ENCODE data around the gene MINDY1.

Gene MINDY1

DNA sequence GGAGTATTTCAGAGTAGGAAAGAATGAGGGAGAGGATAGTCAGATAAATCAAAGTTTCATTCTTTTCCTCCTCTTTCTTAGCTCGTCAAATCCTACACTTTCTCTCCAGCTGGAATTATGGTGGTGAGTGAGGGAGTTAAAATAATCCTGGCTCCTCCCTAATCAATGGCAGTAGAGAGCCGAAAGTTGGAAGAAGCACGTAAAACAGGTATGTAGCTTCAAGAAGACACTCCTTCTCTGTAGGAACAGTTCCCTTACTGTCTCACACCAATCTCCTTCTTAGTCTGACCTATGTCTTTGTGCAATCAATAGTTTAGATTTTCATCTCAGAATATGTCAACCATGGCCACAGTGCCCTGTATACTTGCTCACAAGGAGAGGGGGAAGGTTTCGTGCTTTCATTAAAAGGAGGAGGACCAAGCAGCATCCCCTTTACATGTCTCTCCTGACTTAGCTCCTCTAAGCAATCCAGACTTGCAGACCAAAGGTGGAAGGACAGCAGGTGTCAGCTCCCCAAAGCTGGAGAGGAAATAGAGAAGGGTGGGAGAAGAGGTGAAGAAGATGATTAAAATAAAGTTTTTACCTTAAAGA, 878 bp downstream of the MINDY1 start:
- TF ChIP-seq, protein P1, sequence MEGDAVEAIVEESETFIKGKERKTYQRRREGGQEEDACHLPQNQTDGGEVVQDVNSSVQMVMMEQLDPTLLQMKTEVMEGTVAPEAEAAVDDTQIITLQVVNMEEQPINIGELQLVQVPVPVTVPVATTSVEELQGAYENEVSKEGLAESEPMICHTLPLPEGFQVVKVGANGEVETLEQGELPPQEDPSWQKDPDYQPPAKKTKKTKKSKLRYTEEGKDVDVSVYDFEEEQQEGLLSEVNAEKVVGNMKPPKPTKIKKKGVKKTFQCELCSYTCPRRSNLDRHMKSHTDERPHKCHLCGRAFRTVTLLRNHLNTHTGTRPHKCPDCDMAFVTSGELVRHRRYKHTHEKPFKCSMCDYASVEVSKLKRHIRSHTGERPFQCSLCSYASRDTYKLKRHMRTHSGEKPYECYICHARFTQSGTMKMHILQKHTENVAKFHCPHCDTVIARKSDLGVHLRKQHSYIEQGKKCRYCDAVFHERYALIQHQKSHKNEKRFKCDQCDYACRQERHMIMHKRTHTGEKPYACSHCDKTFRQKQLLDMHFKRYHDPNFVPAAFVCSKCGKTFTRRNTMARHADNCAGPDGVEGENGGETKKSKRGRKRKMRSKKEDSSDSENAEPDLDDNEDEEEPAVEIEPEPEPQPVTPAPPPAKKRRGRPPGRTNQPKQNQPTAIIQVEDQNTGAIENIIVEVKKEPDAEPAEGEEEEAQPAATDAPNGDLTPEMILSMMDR (IDR thresholded peaks at IDR 0.05; ENCODE audit: unreplicated experiment in 3 of 3): no peak
- Mint-ChIP-seq H3K4me1 (peaks cover 51% of the 10 kb centered on the region), H3K27me3 (ENCODE audit: low read depth) (no peaks in the 10 kb centered on the region), H3K9me3 (no peaks in the 10 kb centered on the region), H3K27ac (peak overlapping the region; percentile 94 to 99 (median 98)), H3K4me3 (peak overlapping the region; percentile 93 to 96 (median 96)), H3K36me3 (ENCODE audit: low read depth) (peaks cover 15% of the 10 kb centered on the region)

- peaks cover 36% of the 10 kb centered on the region for H3K4me1 Mint-ChIP-seq
- TF ChIP-seq, protein P1 (IDR thresholded peaks at IDR 0.05; ENCODE audit: unreplicated experiment in 3 of 3): no peak
- H3K36me3 Mint-ChIP-seq (ENCODE audit: low read depth): peaks cover 30% of the 10 kb centered on the region
- no peaks in the 10 kb centered on the region for H3K27me3 Mint-ChIP-seq (ENCODE audit: low read depth)
- H3K27ac Mint-ChIP-seq: peak overlapping the region in 2 of 3 experiments; percentile 52 to 94
- no peaks in the 10 kb centered on the region for H3K9me3 Mint-ChIP-seq
- peak overlapping the region; percentile 53 to 59 (median 57) for H3K4me3 Mint-ChIP-seq
These were observed 3.5 kb downstream of the MINDY1 start for GRCh38 chr1:151003180-151003579.

DNA sequence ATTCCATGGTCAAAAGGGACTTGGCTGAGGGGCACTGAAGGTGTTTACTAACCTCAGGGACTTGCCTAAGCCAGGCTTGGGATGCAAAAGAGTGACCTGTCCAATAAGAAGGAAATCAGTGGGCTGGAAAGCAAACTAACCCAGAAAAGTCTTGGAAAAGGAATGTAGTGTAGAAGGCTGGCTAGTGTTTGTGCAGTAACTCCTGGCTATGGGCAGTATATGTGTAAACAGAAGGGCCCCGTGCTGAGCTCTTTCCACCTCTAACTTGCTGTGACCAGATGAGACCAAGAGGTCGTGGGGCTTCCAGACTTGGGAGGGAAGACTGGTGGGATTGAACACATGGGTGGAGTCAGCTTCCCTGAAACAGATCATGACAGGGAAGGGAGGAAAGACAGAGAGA, 4.1 kb downstream of the MINDY1 start:
- TF ChIP-seq, protein P1 (IDR thresholded peaks at IDR 0.05; ENCODE audit: unreplicated experiment in 3 of 3): no peak

DNA sequence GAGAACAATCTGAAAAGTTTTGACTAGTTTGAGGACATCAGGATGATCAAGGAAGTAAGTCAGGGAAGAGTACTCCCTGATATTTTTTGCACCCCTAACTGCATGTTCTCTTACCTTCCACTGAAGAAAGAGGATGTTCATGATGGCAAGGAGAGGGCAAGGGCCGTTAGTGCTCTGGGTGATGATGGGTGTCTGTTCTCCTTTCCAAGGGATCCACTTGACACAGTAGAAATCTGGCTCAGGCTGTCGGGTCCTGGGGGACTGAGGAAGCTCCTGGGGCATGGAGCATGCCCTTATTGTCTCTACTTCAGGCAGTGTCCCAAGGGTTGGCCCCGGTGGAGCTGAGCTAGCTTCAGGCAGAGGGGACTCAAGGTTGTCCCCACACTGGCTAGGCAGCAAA, 4.7 kb downstream of the MINDY1 start:
- H3K36me3 Mint-ChIP-seq (ENCODE audit: low read depth): peaks cover 34% of the 10 kb centered on the region
- peak overlapping the region in 1 of 3 experiments; percentile 16 for H3K4me3 Mint-ChIP-seq
- H3K27ac Mint-ChIP-seq: no peak overlapping the region
- no peaks in the 10 kb centered on the region for H3K27me3 Mint-ChIP-seq (ENCODE audit: low read depth)
- TF ChIP-seq, protein P1 (IDR thresholded peaks at IDR 0.05; ENCODE audit: unreplicated experiment in 3 of 3): no peak
- H3K4me1 Mint-ChIP-seq: peaks cover 25% of the 10 kb centered on the region
- no peaks in the 10 kb centered on the region for H3K9me3 Mint-ChIP-seq

More for the DNA sequence above, 4.1 kb downstream of the MINDY1 start:
- H3K4me1 Mint-ChIP-seq: peaks cover 30% of the 10 kb centered on the region
- peak overlapping the region; percentile 52 to 94 (median 72) for H3K27ac Mint-ChIP-seq
- H3K4me3 Mint-ChIP-seq: peak overlapping the region; percentile 53 to 59 (median 57)
- H3K36me3 Mint-ChIP-seq (ENCODE audit: low read depth): peaks cover 32% of the 10 kb centered on the region
- H3K9me3 Mint-ChIP-seq: no peaks in the 10 kb centered on the region
- H3K27me3 Mint-ChIP-seq (ENCODE audit: low read depth): no peaks in the 10 kb centered on the region

DNA sequence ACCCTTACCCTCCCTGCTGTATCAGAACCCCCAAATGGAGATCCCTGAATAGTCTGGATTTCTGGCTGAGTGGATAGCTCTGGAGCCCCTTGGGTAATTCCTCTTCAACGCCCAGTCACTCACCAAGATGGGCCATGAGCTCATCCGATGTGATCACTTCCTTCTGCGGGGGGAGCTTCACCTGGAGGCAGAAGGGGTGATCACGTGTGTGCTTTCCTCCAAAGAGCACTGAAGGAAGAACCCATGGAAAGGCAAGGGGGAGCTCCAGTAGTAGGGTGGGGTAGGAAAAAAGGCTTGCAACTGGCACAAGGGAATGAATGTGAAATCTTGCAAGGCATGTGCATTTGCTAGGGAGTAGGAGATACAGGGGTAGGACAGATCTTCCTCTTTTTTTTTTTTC, 5.1 kb downstream of the MINDY1 start:
- H3K36me3 Mint-ChIP-seq (ENCODE audit: low read depth): peaks cover 37% of the 10 kb centered on the region
- no peaks in the 10 kb centered on the region for H3K27me3 Mint-ChIP-seq (ENCODE audit: low read depth)
- peak overlapping the region in 1 of 3 experiments; percentile 16 for H3K4me3 Mint-ChIP-seq
- H3K9me3 Mint-ChIP-seq: no peaks in the 10 kb centered on the region
- peaks cover 21% of the 10 kb centered on the region for H3K4me1 Mint-ChIP-seq
- TF ChIP-seq, protein P1 (IDR thresholded peaks at IDR 0.05; ENCODE audit: unreplicated experiment in 3 of 3): no peak
- H3K27ac Mint-ChIP-seq: no peak overlapping the region

DNA sequence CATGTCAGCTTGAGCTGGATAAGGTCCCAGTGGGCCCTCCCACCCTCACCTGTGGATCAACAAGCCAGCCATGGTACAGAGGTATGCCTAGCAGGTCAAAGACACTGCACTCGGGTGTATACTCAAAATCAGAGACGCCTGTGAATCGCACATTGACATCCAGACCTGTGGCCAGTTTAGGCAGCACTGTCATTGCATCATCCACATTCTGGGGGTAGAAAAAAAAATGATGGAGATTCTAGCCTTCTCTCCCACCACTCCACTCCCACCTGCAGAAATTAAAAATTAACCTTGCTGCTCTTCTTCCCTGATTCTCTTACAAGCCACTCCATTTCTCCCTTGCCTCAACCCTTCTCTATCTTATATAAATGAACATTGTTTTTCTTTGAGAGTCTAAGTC, 6.3 kb downstream of the MINDY1 start:
- Mint-ChIP-seq H3K36me3 (ENCODE audit: low read depth) (peaks cover 42% of the 10 kb centered on the region), H3K27me3 (ENCODE audit: low read depth) (no peaks in the 10 kb centered on the region), H3K4me1 (peaks cover 15% of the 10 kb centered on the region), H3K4me3 (no peak overlapping the region), H3K9me3 (no peaks in the 10 kb centered on the region), H3K27ac (no peak overlapping the region)
- TF ChIP-seq, protein P1 (IDR thresholded peaks at IDR 0.05; ENCODE audit: unreplicated experiment in 3 of 3): no peak
